HS-5 (cell line): ENCODE measurements around the gene OR8D1.

ENCODE experiments used
- DNase-seq: peaks from one replicate; pipeline ENCODE4 v3.0.0-alpha.2; 2012; ENCODE audit warnings: low read depth

Gene OR8D1

GRCh38 chr11:124313849-124314248, at the start of gene OR8D1:
OR8D1 (minus strand) TSS chr11:124313949; CDS start chr11:124310766, 3,183 bp downstream.
- no peak for DNase-seq

DNA sequence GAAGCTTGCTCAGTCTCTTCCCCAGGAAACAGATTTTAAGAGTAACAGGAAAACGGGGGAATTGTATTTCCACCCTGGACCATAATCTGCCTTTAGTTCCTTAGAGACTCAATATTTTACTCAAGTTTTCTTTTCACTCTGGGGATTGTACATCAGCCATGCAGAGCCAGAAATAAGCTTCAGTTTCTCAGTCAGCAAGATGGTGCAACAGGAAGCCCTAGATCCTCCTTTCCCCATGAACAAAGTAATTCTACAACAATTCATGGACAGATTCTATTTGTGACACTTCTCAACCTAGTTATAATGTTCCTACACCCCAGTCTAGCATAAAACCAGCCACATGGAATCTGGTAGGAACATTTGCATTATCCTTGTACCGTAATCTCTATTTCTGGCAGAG, 45.8 kb upstream of the OR8D1 start:
- no peak for DNase-seq

GRCh38 chr11:124346311-124346955, 32.7 kb upstream of the OR8D1 start:
- DNase-seq: no peak

- no peak for DNase-seq
Observed at GRCh38 chr11:124344346-124344745, 30.6 kb upstream of the OR8D1 start.

DNA sequence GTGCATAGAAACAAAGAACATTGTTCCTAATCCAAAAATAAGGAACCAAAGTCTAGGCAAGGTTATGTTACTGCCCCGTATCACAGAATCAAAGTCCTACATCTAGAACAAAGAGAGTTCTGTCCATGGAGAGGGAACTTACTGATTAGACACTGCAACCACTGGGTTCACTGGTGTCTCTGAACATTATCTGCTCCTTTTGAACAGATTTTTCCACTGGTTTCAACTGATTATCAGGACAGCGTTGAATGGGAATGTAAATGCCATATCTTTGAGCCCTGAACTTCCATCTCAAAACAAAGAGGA, 26.3 kb upstream of the OR8D1 start:
- no peak for DNase-seq

DNA sequence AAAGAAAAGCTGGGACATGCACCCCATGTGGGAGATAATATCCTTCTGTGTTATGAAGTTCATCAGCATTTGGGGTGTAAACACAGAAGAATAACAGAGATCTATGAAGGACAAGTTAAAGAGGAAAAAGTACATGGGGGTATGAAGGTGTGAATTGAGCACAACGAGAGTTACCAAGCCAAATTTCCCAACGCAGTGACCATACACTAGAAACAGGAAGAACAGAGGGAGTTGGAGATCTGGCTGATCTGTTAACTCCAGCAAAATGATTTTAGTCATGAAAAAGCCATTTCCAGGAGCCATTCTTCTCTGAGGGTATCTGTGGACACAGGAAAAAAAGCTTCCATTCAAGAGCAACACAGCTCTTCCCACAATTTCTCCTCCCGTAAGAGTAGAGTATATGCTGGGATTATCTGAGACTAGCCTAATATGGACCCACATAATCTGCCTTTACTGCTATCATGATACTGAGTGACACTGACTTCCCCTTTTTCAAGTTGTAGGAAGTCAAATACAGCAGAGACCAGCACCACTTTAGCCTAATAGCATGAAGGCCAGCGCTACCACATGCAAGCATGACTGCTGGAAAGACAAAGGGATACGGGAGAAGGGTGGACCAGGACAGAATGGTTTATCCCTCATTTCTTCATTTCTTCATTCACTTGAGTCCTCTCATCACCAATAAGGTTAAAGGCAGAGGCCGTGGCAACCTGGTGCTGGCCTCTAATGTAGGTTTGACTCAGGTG, 25.8 kb upstream of the OR8D1 start:
- no peak for DNase-seq

DNA sequence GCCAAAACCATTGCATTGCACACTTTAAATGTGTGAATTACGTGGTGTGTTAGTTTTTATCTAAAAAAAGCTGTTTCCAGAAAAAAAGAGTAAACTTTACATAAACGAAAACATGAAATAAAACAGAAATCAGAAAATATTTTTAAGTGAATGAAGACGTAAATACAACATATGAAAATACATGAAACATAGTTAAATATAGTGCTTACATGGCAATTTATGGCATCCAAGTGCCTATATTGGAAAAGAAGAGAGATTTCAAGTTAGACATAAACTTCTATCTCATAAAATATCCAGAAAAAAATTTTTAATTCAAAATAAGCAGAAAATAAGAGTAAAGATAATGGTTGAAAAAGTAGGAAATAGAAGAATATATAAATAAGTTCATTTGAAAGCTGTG, 18.1 kb upstream of the OR8D1 start:
- no peak for DNase-seq

DNA sequence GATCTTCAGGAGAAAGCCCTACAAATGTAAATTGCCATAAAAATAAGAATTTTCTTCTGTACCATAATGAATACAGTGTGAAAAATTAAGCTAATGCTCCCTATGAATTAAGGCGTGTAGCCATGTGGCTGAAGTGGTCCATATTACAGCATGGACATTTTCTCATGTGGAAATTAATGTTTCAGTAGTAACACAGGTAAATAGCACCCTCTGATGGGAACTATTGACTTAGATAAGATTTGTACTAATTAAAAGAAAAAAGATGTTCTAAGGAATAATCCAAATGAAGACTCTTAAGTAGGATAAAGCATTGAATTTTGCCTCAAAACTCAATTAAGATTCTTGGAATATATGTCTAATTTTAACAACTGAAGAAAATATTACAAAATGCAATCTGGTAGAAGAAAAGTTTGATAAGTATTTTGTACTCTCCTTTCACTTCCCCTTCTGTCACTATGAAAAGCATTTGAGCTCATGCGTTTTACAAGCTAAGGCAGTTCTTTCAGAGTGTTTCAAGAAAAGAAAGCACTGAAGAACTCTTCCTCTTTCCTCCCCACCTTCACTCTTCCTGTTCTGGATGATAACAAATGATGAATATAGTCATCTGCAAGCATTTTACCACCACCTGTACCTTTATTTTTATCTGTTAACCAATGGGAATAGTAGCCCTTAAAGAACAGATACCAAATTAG, 16.2 kb upstream of the OR8D1 start:
- no peak for DNase-seq

GRCh38 chr11:124327775-124328174, 14.0 kb upstream of the OR8D1 start:
- DNase-seq: no peak

DNA sequence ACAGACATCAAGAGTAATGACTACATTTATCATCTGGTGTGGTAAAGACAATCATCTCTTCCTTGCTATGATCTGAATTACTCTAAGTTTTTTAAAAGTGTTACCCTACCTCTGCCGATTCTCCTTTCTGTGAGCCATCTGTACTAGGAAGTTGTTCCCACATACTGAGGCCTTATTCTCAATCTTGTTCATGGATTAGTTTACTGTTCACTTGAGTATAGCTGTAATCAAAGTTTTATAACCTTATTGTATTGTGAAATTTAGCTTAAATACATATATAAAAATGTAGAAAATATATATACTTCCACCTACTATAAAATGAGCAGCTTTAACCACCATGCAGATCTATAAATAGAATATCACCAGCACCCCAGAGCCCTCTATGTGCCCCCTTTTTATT, 8.6 kb upstream of the OR8D1 start:
- no peak for DNase-seq

- DNase-seq: no peak
Observed at GRCh38 chr11:124320097-124320496, 6.3 kb upstream of the OR8D1 start, which contains the start of gene OR8D2. OR8D2 (minus strand) TSS chr11:124320197; CDS start chr11:124320197, 0 bp downstream.

DNA sequence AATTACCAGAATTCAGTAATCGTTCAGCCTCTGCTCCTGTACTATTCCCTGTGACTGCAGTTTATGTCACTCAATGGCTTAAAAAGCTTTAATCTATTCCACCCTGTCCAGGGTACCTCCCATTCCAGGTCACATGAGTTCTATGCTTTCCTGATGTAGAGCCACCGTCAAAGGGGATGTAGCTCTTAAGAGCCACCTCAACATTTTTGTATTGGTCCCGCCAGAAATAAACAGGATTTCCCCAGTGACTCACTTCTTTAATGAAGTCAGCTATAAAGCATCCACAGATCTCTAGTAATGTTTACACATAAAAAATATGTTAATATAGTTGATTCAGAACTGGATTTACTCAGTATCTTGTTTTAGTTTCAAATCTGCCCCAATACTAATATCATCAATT, 1.3 kb upstream of the OR8D1 start:
- peak; percentile 32 for DNase-seq

DNA sequence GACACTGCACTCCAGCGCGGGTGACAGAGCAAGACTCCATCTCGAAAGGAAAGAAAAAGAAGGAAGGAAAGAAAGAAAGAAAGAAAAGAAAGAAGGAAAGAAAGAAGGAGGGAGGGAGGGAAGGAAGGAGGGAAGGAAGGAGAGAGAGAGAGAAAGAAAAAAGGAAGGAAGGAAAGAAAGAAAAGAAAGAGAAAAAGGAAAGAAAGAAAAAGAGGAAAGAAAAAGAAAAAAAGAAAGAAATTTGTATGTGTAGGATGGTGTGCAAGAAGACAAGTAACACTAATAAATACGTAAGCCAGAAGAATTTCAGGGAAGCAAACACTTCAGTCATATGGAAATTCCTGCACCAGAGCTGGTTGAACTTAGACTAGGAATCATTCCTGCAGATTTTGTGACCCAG, 618 bp downstream of the OR8D1 start:
- DNase-seq: no peak

DNA sequence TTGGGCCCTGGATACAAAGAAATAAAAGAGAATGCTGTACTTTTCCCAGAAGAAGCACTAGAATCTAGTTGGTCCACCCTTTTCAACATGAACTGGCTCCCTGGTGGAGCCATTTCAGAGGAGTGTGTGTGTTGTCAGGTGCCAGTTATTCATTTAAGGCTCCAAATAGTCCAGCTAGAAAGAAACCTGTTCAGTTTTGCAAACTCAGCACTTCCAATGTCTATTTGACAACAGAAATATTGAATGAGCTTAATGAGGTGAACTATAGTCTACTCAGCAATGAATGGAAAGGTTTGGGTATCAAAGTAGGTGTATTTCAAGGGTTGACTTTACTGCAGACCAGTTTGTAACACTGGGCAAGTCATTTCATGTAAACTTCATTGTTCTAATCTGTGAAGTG, 2.1 kb downstream of the OR8D1 start:
- no peak for DNase-seq

DNA sequence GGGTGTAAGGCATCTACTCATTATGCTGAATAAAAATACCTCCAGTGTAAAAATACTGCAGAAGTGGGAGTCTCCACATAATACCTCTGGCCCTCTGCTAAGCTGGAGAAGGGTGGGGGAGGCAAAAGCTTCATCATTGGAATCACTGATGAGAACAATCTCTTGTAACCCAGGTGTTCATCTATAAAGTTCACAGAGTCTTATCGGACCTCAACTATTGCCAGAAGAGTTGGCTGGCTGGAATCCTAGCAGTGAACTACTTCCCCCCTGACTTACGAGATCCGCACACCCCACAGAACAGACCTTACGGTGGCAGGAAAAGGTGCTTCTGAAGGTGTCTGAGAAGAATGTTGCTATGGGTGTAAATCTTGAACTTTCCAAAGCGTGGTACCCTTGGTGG, 2.5 kb downstream of the OR8D1 start:
- DNase-seq: no peak

DNA sequence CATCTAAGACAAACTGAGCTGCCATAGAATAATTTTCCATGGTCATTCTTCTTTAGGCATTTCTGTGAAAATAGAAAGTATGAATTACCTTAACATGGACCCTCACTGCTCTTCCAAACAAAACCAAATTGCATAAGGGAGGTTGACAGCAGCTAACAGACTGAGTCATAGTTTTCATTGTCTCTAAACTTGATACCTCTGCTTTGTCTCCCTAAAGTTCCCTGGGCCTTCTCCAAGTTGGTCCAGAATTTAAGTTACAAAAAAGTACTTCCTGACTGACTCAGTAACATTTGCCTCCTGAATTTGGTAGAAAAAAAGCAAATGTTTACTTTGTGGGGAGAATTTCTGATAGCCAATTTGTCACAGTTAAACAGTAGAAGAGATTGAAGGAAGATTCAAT, 3.0 kb downstream of the OR8D1 start:
- DNase-seq: no peak

DNA sequence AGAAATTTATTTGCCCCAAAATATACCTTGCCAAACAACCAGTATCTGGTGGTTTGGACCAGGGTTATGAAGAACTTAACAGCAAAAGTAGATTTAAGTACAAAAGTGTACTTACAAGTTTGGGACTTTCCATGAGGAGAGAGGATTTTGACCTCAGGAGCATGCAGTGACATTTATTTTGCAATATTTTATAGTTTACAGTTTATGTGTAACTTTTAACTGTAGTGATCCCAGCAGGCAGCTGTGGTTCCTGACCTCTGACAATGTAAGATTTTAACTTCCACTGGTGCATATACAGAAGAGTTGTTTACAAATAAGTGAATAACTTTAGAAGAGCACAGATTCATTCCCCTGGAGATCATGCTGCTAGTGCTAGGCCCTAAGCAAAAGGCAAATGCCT, 6.7 kb downstream of the OR8D1 start:
- DNase-seq: no peak

- DNase-seq: no peak
Observed at GRCh38 chr11:124302347-124303125, 11.2 kb downstream of the OR8D1 start.

DNA sequence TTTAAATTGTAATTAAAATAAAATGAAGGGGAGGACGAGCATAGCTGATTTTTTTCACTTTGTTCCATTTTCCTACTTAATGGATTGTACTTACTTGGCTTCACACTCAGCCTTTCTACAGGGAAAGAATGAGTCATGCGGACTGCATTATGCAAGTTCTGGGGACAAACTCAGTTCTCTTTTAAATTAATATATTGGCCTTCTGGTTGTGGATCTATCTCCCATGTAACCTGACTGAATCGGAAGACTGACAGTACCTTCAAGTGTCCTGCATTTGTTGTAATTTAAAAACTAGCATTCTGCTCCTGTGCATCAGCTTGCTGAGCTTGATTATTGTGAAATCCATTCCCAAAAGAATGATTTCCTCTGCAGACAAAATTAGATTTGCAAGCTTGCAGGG, 12.2 kb downstream of the OR8D1 start:
- no peak for DNase-seq

- DNase-seq: peak; percentile 56
Observed at GRCh38 chr11:124297921-124298320, 15.8 kb downstream of the OR8D1 start.

DNA sequence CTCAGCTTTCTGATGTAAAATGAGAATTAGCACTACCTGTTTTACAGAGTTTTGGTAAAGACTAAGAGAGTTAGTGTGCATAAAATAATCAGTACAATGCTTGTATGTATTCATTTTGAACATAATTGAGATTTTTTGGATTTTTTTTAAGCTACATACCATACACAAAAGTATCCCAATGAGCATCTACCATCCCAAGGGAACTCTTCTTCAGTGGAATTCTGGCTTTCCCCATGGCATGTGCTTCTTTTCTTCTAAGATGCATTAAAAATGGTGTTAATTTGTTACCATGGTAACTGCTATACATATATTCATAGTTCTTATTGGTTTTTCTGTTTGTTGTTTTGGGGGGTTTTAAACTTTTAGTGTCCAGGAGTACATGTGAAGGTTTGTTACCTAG, 17.7 kb downstream of the OR8D1 start:
- no peak for DNase-seq

DNA sequence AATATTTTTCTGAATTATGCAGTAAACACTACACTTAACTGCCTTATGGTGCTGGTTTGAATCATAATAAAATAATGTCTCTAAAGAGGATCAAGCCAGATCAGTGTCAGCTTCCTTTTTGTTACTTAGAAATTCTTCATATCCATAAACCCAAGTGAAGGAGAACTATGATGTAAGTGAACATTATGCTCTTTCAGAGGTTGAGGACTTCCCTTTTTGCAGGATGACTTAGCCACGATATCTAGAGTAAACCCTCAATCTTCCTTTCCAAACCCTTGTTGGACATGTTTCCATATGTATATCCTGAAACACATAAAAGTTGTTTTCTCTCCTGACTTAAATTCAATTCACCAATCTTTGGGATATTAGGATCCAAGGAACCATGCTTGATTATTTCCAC, 19.1 kb downstream of the OR8D1 start:
- DNase-seq: no peak
